ENCODE measurements around the gene PTH2R.

PTH2R gene

GRCh38 chr2:208415897-208416296 is 9.3 kb downstream of the PTH2R start:
- H3K4me3 ChIP-seq (replicated peaks; ENCODE audit: insufficient read depth, low read length) = no peak overlapping the region
- TF ChIP-seq SPI1 (IDR thresholded peaks at IDR 0.05; ENCODE audit: borderline replicate concordance, low read depth) (no peak), GABPA (IDR thresholded peaks at IDR 0.05; ENCODE audit: low read depth) (no peak), POLR2AphosphoS5 (IDR thresholded peaks at IDR 0.05; ENCODE audit: low read depth) (no peak)
- TF ChIP-seq, protein P1, sequence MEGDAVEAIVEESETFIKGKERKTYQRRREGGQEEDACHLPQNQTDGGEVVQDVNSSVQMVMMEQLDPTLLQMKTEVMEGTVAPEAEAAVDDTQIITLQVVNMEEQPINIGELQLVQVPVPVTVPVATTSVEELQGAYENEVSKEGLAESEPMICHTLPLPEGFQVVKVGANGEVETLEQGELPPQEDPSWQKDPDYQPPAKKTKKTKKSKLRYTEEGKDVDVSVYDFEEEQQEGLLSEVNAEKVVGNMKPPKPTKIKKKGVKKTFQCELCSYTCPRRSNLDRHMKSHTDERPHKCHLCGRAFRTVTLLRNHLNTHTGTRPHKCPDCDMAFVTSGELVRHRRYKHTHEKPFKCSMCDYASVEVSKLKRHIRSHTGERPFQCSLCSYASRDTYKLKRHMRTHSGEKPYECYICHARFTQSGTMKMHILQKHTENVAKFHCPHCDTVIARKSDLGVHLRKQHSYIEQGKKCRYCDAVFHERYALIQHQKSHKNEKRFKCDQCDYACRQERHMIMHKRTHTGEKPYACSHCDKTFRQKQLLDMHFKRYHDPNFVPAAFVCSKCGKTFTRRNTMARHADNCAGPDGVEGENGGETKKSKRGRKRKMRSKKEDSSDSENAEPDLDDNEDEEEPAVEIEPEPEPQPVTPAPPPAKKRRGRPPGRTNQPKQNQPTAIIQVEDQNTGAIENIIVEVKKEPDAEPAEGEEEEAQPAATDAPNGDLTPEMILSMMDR (IDR thresholded peaks at IDR 0.05; ENCODE audit: insufficient read depth, low read length) = no peak
- TF ChIP-seq, protein P2, sequence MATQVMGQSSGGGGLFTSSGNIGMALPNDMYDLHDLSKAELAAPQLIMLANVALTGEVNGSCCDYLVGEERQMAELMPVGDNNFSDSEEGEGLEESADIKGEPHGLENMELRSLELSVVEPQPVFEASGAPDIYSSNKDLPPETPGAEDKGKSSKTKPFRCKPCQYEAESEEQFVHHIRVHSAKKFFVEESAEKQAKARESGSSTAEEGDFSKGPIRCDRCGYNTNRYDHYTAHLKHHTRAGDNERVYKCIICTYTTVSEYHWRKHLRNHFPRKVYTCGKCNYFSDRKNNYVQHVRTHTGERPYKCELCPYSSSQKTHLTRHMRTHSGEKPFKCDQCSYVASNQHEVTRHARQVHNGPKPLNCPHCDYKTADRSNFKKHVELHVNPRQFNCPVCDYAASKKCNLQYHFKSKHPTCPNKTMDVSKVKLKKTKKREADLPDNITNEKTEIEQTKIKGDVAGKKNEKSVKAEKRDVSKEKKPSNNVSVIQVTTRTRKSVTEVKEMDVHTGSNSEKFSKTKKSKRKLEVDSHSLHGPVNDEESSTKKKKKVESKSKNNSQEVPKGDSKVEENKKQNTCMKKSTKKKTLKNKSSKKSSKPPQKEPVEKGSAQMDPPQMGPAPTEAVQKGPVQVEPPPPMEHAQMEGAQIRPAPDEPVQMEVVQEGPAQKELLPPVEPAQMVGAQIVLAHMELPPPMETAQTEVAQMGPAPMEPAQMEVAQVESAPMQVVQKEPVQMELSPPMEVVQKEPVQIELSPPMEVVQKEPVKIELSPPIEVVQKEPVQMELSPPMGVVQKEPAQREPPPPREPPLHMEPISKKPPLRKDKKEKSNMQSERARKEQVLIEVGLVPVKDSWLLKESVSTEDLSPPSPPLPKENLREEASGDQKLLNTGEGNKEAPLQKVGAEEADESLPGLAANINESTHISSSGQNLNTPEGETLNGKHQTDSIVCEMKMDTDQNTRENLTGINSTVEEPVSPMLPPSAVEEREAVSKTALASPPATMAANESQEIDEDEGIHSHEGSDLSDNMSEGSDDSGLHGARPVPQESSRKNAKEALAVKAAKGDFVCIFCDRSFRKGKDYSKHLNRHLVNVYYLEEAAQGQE (IDR thresholded peaks at IDR 0.05; ENCODE audit: insufficient replicate concordance, low read depth) = no peak
- H3K27me3 ChIP-seq (ENCODE audit: insufficient read depth, poor library complexity, severe bottlenecking) = no peaks in the 10 kb centered on the region

GRCh38 chr2:208426412-208427045 is 19.9 kb downstream of the PTH2R start:
- DNase-seq (ENCODE audit: low read depth in 1 of 2, low spot score in 1 of 2) = no peak
- Histone ChIP-seq H3K27ac (replicated peaks) (no peak overlapping the region), H3K27me3 (ENCODE audit: insufficient read depth, poor library complexity, severe bottlenecking) (no peaks in the 10 kb centered on the region), H3K4me3 (replicated peaks; ENCODE audit: insufficient read depth, low read length) (no peak overlapping the region)
- no peak for TF ChIP-seq POLR2AphosphoS5 (IDR thresholded peaks at IDR 0.05; ENCODE audit: low read depth)
- TF ChIP-seq SPI1 (IDR thresholded peaks at IDR 0.05; ENCODE audit: borderline replicate concordance, low read depth) = no peak
- TF ChIP-seq GABPA (IDR thresholded peaks at IDR 0.05; ENCODE audit: low read depth) = no peak
- TF ChIP-seq, protein P1 (IDR thresholded peaks at IDR 0.05; ENCODE audit: insufficient read depth, low read length) = no peak
- TF ChIP-seq, protein P2 (IDR thresholded peaks at IDR 0.05; ENCODE audit: insufficient replicate concordance, low read depth) = no peak

More at GRCh38 chr2:208415897-208416296, 9.3 kb downstream of the PTH2R start:
- DNase-seq (ENCODE audit: low read depth in 1 of 2, low spot score in 1 of 2) = no peak
- no peak overlapping the region for H3K27ac ChIP-seq (replicated peaks)

DNA sequence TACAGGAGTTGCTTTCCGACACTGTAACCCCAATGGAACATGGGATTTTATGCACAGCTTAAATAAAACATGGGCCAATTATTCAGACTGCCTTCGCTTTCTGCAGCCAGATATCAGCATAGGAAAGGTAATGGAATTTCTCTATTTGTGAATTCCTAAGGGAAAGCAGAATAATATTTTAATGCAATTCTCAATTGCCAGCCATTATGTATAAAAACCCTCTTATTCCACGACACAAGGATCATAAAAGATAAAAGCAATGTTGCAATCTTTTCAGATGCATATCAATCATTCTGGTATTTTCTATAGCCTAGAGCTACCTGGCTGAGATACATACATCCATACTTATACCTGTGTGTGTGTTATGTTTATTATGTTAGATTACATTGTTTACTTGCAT is 31.2 kb downstream of the PTH2R start:
- no peak for DNase-seq (ENCODE audit: low read depth in 1 of 2, low spot score in 1 of 2)
- TF ChIP-seq POLR2AphosphoS5 (IDR thresholded peaks at IDR 0.05; ENCODE audit: low read depth) (no peak), SPI1 (IDR thresholded peaks at IDR 0.05; ENCODE audit: borderline replicate concordance, low read depth) (no peak), GABPA (IDR thresholded peaks at IDR 0.05; ENCODE audit: low read depth) (no peak)
- TF ChIP-seq, protein P2 (IDR thresholded peaks at IDR 0.05; ENCODE audit: insufficient replicate concordance, low read depth) = no peak
- TF ChIP-seq, protein P1 (IDR thresholded peaks at IDR 0.05; ENCODE audit: insufficient read depth, low read length) = no peak
- no peaks in the 10 kb centered on the region for H3K27me3 ChIP-seq (ENCODE audit: insufficient read depth, poor library complexity, severe bottlenecking)
- no peak overlapping the region for H3K27ac ChIP-seq (replicated peaks)
- H3K4me3 ChIP-seq (replicated peaks; ENCODE audit: insufficient read depth, low read length) = no peak overlapping the region
